Fibroblast of peridontal ligament (primary cell): ENCODE data around the gene ANTXR1.
"Not testable (repeated sequence)": the region's sequence is repeated elsewhere in the genome, so short reads cannot be mapped to it uniquely, and the experiment has no call there.

Source experiments
- DNase-seq: peaks from one replicate; pipeline ENCODE4 v3.0.0-alpha.2; 2010; ENCODE audit errors: extremely low read depth

The ANTXR1 gene

DNA sequence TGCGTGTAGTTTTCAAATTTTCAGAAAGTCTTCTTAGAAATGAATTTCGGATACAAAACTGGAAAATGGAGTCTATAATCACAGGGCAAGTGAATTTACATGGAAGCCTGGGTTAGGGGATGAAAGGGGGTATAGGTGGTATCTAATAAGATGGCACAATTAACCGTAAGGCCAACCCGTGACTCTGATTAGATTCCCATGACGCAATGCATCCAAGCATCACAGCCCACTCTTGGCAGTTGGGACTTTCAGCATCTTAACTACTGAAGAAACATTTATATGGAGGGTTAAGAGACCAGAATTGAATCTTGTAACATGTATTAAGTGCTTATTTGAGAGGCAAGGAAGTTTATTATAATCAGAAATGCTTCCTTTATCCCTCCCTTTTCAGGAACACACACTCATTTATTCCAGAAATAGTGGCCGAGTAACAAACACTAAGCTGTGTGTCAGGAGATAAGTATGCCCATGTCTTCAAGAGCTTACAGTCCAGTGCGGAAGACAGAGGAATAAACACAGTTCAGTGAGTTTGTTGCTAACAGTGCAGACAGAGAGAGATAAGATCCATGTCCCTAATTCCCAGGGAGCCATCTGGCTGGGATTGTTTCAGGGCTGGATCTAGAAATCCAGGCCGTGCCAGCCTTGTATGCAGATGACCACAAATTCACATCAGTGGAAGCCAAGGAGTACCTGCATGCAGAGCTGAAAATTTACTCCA is 151.2 kb downstream of the ANTXR1 start:
- DNase-seq, result peak; percentile 50

- DNase-seq, result no peak
These were observed 152.3 kb downstream of the ANTXR1 start for GRCh38 chr2:69165091-69165880.

- DNase-seq, result no peak
These were observed 153.5 kb downstream of the ANTXR1 start for GRCh38 chr2:69166465-69166811.

- no peak for DNase-seq
These were observed 154.0 kb downstream of the ANTXR1 start for GRCh38 chr2:69166812-69167468.

GRCh38 chr2:69167469-69167822 is 154.5 kb downstream of the ANTXR1 start:
- DNase-seq, result no peak

- no peak for DNase-seq
These were observed 155.3 kb downstream of the ANTXR1 start for GRCh38 chr2:69168144-69168813.

DNA sequence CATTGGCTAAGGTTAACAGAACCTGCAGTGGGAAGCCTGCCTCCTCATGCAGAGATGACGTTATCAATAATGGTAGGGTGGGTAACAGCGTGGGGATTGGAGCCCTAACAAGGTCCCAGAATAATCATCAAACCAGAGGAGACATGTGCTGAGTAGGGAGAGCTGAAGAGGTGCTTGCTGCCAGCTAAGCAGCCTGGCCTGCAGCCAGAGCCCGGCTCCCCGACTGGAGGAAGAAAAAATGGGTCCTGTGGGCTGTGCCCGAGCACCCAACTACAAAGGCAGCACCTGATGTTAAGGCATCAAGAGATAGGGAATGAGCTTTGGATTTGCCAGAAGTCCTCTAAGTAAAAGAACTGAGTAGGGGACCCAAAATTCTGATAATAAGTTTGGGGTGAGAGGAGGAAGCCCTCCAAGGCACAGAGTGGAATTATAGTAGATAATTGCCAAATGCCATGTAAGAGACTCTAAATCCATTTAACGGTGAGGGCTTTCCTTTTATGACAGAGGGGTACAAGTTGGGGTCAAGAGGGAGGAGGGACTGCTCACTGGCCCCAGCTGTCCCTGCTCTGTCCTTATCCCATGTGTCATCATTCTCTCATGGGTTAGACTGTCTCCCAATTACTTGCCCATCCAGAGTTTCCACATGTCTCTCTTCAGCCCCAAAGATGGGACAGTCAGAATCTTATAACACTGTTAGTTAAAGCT is 156.1 kb downstream of the ANTXR1 start:
- no peak for DNase-seq

DNA sequence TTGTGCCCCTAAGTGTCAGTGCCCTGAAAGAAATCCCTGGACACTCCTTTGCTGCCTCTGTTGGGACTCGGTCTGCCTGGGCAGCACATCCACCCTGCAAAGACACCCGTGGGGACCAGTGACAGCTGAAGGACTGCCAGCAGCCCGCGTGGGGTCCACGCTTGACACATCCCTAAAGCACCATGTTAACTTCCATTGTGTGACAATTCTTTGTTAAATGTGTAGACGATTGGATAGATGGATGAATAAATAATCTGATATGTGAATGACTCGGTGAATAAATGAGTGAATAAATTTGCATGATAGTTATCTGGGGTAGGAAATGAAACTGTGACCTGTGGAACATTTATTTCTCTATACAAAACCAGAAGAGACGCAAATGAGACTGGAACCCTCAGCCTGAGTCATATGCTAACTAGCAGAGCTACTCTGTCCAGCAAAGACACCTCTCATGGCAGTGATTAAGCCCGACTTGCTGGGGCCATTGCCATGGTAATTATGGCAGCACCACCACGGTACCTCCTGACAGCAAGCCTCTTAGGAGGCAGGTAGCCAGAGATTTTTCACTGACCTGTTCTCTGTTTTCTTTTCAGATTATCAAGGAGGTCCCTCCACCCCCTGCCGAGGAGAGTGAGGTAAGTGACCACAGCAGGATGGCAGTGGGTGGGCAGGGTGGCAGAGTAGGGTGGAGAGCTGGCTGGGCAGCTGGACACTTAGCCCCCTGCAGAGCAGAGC is 156.8 kb downstream of the ANTXR1 start:
- no peak for DNase-seq

GRCh38 chr2:69170661-69171060 is 157.7 kb downstream of the ANTXR1 start:
- DNase-seq, result no peak

DNA sequence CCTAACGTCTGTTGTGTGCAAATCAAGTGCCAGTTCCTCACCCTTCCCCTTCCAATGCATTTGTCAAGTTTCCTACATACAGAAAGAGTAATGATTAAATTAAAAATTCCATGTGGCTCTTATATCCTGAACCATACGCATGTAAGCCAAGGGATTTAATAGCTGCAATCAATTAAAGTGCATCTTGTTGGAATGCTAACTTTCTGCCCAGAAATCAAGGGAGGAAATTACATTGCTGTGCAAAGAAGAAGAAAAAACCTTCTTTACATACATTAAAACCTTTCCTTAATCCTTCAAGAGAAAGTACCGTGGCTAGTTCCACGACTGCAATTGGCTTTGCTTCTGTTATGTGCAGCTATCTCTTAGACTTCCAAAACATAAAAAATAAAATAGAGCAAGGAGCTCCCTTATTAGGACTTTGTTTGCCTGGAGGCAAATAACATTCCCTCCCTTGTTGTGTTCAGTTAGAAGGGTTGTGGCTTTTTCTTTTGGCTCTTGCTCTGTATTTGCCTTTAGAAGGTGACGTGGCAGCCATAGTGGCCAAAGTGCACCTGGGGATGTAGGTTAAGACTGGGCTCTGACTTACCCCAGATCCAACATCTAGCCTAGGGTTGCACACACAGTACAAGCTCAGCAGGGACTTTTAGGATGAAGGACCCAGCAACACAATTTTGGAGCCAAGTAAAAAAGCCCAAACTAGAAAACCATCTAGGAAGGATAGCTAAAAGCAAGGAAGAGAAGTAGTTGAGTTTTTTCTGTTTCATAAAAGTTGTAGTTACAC is 158.3 kb downstream of the ANTXR1 start:
- no peak for DNase-seq

DNA sequence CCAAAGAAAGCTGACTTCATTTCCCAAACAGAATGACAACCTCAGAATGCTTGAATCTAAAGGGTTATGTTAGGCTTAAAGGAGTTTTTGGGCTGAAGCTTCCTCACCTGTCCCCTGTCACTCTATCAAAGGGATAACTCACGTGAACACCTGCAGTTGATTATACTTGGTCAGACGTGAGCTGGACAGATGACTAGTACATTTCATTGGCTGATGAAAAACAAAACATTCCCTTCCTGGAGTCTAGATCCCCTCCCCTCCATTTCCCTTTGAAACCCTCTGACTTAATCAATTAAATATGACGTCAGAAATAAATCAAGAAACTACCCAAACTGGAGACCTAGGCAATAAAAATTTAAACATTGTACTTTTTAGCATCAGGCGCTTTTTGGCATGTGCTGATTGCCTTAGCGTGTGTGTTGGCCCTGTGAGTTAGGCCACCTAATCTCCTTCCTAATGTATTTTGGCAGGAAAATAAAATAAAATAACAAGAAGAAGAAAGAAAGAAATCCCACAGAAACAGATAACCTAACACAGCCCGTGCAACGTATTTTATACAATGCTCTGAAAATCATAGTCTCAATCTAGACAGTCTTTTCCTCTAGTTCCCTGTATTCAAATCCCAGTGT is 159.0 kb downstream of the ANTXR1 start:
- DNase-seq, result no peak

DNA sequence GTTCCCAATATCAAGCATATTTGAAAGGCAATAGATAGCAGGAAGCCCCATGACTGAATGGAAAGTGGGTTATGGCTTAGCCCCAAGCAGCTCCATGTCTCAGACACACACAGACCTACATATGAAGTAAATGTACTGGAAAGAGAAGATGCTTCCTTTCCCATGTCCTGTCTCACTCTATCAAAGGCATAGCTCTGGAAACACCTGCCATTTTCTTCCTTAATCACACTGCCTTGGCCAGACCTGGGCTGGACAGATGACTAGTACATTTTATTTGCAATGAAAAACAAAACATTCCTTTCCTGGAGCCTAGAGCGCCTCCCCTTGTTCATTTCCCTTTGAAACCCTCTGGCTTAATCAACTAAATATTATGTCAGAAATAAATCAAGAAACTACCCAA is 160.7 kb downstream of the ANTXR1 start:
- no peak for DNase-seq

DNA sequence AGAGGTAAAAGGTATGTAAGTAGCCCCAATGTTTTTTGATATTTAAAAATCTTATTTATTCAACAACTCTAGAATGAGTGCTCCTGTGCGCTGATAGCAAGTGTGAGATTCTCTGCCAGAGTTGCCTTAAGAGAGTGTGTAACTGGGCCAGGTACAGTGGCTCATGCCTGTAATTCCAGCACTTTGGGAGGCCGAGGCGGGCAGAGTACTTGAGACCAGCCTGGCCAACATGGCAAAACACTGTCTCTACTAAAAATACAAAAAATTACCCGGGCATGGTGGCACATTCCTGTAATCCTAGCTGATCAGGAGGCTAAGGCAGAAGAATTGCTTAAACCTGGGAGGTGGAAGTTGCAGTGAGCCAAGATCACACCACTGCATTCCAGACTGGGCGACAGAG is 161.2 kb downstream of the ANTXR1 start:
- DNase-seq, result not testable (repeated sequence)

DNA sequence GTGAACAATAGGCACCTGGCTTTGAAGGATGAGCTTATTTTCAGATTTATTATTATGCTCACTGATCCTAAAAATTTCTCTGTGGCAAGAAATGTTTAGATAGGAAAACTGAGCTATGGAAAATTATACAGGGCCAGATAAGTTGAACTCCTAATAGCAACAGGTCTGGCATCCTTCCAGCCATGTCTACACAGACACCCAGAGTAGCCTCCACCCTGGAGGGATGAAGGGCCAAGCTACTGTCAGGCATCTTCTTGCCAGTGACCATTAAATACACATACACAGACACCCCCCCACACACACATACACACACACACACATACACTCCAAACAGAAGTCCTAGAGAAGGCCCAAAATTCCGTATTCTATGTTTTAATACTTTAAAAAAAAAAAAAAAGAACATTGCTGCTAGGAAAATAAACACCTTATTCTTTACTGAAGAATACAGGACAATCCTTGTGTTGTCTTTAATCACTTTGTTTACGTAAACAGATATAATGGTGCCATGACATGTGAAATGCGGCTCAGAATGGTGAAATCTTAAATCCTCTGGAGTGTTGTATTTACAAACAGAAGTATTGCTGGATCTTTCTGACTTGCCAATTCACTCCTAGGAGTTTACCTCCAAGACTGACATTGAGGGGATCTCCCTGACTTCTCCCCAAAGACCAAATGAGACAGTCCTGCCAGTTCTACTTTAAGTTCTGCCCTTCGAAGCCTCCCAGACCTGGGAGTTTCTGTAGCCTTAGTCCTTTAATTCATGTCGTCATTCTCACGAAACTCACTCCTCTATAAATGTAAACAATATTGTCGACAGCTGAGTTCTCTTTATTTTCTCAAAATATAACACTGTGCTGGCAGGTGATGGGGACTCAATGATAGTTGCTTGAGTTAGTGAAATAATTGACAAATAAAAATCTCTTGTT is 163.1 kb downstream of the ANTXR1 start:
- no peak for DNase-seq

DNA sequence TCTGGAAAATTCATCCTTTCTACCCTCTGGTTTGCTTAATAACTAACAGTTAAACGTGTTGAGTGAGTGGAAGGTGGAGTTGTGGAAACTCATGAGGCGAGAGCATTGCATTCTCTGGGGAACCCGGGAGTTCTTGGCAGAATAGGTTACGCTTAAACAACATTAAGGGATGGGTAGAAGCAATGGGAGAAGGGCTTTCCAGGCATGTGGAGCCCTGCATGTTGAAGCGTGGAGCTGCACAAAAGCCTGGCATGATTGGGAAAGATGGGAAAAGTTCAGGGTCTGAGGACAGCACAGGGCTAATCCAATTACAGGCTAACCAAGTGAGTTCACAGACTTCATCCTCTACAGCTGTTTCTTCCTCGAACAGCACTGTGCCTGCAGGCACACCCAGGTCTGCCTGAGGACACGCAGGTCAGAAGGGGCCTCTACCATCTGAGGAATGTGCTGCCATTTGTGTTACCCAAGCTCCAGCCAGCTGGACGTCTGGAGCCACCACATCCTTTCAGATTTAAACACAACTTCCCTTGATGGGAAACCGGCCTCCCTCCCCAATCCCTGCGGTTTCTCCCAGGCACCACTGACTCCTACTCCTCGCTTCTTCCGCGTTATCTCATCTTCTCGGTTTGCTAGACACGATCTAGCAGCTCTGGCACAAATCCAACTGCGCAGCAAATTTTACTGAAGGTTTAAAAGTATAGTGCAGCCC is 164.2 kb downstream of the ANTXR1 start:
- peak; percentile 91 for DNase-seq

DNA sequence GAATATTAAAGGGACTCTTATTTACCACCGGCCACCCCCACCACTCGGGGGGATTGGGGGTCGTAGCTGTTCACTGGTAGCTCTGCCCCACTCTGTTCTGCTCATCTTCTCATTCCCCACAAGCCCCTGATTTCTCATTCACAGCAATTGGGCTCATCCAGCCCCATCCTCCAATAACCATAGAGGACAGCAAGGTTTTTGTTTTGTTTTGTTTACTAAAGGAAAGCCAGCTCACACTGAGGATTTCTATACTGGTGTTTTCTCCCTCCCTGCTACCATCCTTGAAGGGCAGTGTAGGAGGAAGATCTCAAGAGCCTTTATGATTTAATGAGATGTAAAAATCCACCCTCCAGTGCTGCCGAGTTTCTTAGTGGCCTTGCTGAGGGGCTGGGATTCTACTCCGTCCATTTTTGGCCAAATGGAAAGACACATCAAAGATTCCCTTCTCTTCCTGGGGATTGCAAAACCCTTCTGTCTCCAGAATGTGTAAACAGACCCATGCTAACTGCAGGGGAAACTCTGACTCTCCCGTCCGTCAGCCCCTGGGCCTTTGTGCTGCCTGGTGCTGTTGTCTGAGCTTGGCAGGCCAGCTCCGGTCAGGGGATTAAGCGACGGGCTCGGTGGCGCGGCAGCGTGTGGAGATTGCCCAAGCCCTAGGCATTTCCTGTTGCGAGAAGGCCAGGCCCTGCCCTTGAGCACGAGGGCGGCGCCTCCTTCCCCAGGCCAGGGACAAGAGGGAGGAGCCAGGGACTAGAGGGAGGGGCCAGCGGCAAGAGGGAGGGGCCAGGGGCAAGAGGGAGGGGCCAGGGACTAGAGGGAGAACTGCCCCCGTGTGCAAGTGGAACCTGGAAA is 165.0 kb downstream of the ANTXR1 start:
- DNase-seq, result peak; percentile 84

- no peak for DNase-seq
These were observed 165.8 kb downstream of the ANTXR1 start for GRCh38 chr2:69178756-69179155.
